ENCODE data around the gene ZBTB48. TPM values are rescaled to one million over a fixed set of nuclear protein-coding genes. Genes with fewer than 3 reads are reported as not detected.

The ZBTB48 gene
- total and polyA plus RNA-seq, 11 donors = 6.4 to 23.1 (median 12.1) TPM

GRCh38 chr1:6632588-6633514 is 53.1 kb downstream of the ZBTB48 start:
- no peaks in the 10 kb centered on the region for H3K9me3 ChIP-seq
- peaks cover 0 to 100% (median 96%) of the 10 kb centered on the region in 9 donors for H3K36me3 ChIP-seq
- peaks cover 0 to 9% (median 0%) of the 10 kb centered on the region in 12 donors for H3K4me1 ChIP-seq
- no peak overlapping the region for H3K4me3 ChIP-seq
- DNase-seq (no peak), ATAC-seq (peak in 1 of 4 donors; percentile 2)
- no peaks in the 10 kb centered on the region for H3K27me3 ChIP-seq
- no peak overlapping the region for H3K27ac ChIP-seq
- TF ChIP-seq POLR2A (IDR thresholded peaks at IDR 0.05) = no peak
- TF ChIP-seq, protein P1, sequence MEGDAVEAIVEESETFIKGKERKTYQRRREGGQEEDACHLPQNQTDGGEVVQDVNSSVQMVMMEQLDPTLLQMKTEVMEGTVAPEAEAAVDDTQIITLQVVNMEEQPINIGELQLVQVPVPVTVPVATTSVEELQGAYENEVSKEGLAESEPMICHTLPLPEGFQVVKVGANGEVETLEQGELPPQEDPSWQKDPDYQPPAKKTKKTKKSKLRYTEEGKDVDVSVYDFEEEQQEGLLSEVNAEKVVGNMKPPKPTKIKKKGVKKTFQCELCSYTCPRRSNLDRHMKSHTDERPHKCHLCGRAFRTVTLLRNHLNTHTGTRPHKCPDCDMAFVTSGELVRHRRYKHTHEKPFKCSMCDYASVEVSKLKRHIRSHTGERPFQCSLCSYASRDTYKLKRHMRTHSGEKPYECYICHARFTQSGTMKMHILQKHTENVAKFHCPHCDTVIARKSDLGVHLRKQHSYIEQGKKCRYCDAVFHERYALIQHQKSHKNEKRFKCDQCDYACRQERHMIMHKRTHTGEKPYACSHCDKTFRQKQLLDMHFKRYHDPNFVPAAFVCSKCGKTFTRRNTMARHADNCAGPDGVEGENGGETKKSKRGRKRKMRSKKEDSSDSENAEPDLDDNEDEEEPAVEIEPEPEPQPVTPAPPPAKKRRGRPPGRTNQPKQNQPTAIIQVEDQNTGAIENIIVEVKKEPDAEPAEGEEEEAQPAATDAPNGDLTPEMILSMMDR (IDR thresholded peaks at IDR 0.05) = no peak
- WGBS, 4 donors = 81 to 86% (median 84%) methylated on average over 27 to 30 of the region's 30 CpGs
- intact Hi-C loops (cut with DNase I) = loop anchor here in 2 of 10 donors (5.0 to 10.0 kb wide), 2 partner anchors 76 to 148 kb away; partner anchors contain the start of gene TAS1R1 (in 1 of the 2)

- no peak overlapping the region for H3K4me3 ChIP-seq
- ATAC-seq = peak; percentile 59 to 84 (median 80)
- TF ChIP-seq, protein P1 (IDR thresholded peaks at IDR 0.05) = peak; percentile 19 to 68 (median 53)
- no peak for TF ChIP-seq POLR2A (IDR thresholded peaks at IDR 0.05)
- 58 to 66% (median 61%) methylated on average over 23 to 29 of the region's 29 CpGs for WGBS, 4 donors
- H3K9me3 ChIP-seq = no peaks in the 10 kb centered on the region
- peak overlapping the region in 4 of 12 donors; percentile 11 to 48 (median 30) for H3K27ac ChIP-seq
- H3K4me1 ChIP-seq = peaks cover 0 to 15% (median 0%) of the 10 kb centered on the region in 12 donors
- peaks cover 2 to 100% (median 95%) of the 10 kb centered on the region in 9 donors for H3K36me3 ChIP-seq
- intact Hi-C loops (cut with DNase I) = loop anchor here in 5 of 10 donors (1.0 to 10.0 kb wide), 4 partner anchors 67 to 150 kb away; partner anchors contain the start of genes NOL9 (in 2 of the 5) and TAS1R1 (in 2 of the 5)
- DNase-seq = peak; percentile 61 to 83 (median 80)
- H3K27me3 ChIP-seq = no peaks in the 10 kb centered on the region
These were observed 54.7 kb downstream of the ZBTB48 start for GRCh38 chr1:6634371-6635052.

DNA sequence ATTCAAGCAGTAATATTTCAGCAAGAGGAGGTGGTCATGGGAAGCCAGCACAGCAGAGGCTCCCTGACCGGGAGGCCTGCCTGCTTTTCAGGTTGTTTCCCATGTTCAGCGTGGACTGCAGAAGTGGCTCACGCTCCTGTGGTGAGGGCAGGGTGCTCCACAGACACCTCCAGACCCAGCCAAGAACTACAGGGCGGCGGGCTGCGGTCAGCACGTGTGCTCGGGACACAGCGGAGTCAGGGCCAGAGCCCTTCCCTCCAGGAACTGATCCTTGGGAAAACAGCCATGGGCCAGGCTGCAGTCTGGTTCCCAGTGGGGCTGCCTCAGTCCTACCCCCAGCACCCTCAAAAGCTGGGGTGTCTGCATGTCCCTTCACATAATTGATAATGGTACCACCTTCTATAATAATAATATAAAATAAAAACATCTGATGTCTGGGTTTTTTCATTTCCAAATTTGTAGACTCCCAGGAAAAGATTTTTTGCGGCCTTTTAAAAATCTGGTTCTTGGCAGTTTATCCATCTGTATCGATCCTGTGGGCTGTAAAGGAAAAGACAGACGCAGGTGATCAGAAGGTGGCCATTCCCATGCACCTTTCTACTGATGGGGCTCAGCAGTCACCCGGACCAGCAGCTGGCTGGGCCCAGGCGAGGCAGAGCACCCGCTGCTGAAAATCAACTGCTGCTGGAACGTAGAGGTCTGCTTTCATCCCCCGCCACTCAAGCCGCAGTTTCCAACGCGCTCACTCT is 55.5 kb downstream of the ZBTB48 start:
- Histone ChIP-seq H3K27ac (peak overlapping the region in 3 of 12 donors; percentile 30 to 48 (median 31)), H3K36me3 (peaks cover 2 to 100% (median 95%) of the 10 kb centered on the region in 9 donors), H3K4me1 (peaks cover 0 to 15% (median 0%) of the 10 kb centered on the region in 12 donors), H3K9me3 (no peaks in the 10 kb centered on the region), H3K4me3 (no peak overlapping the region), H3K27me3 (no peaks in the 10 kb centered on the region)
- TF ChIP-seq POLR2A (IDR thresholded peaks at IDR 0.05) = no peak
- TF ChIP-seq, protein P1 (IDR thresholded peaks at IDR 0.05) = no peak
- 75 to 93% (median 89%) methylated on average over 17 to 20 of the region's 20 CpGs for WGBS, 4 donors
- ATAC-seq = no peak
- DNase-seq = no peak
- intact Hi-C loops (cut with DNase I) = loop anchor here in 2 of 10 donors (5.0 to 10.0 kb wide), 3 partner anchors 68 to 151 kb away; partner anchors contain the start of gene TAS1R1 (in 1 of the 2)

Measured in heart left ventricle (tissue), 16 donors.